Epithelial cell of proximal tubule (primary cell): ENCODE data around the gene RBL1. TPM values are rescaled to one million over a fixed set of nuclear protein-coding genes. Genes with fewer than 3 reads are reported as not detected.

Source experiments
- DNase-seq: peaks from one replicate; pipeline ENCODE4 v3.0.0-alpha.2; 2011; ENCODE audit warnings: low read depth
- H3K4me3 ChIP-seq: 2 replicates; pipeline ENCODE4 v1.5.1; 2011; ENCODE audit warnings: low read depth, mild to moderate bottlenecking, low read length
- CTCF ChIP-seq: conservative IDR thresholded peaks from 2 replicates; pipeline ENCODE4 v1.5.1; 2012; ENCODE audit warnings: low read depth, mild to moderate bottlenecking, low read length
- total RNA-seq: library from RNA; depleted of rRNA; stranded (reverse); fragments of >200 nt; gene quantifications from 2 replicates; pipeline ENCODE4 v1.2.3, GENCODE V29; 2015

The RBL1 gene, protein sequence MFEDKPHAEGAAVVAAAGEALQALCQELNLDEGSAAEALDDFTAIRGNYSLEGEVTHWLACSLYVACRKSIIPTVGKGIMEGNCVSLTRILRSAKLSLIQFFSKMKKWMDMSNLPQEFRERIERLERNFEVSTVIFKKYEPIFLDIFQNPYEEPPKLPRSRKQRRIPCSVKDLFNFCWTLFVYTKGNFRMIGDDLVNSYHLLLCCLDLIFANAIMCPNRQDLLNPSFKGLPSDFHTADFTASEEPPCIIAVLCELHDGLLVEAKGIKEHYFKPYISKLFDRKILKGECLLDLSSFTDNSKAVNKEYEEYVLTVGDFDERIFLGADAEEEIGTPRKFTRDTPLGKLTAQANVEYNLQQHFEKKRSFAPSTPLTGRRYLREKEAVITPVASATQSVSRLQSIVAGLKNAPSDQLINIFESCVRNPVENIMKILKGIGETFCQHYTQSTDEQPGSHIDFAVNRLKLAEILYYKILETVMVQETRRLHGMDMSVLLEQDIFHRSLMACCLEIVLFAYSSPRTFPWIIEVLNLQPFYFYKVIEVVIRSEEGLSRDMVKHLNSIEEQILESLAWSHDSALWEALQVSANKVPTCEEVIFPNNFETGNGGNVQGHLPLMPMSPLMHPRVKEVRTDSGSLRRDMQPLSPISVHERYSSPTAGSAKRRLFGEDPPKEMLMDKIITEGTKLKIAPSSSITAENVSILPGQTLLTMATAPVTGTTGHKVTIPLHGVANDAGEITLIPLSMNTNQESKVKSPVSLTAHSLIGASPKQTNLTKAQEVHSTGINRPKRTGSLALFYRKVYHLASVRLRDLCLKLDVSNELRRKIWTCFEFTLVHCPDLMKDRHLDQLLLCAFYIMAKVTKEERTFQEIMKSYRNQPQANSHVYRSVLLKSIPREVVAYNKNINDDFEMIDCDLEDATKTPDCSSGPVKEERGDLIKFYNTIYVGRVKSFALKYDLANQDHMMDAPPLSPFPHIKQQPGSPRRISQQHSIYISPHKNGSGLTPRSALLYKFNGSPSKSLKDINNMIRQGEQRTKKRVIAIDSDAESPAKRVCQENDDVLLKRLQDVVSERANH
- total RNA-seq, result 9.7 and 12.0 TPM in 2 replicates

- peak within 1 kb of the TSS; percentile 69 for H3K4me3 ChIP-seq
- TF ChIP-seq CTCF, result peak; percentile 18
- DNase-seq, result peak; percentile 33
Measured at GRCh38 chr20:37095599-37096414, at the start of gene RBL1. RBL1 (minus strand) TSS chr20:37095997; CDS start chr20:37095928, 69 bp downstream.

GRCh38 chr20:37144856-37145404 lies 49.1 kb upstream of the RBL1 start:
- no peak for TF ChIP-seq CTCF

DNA sequence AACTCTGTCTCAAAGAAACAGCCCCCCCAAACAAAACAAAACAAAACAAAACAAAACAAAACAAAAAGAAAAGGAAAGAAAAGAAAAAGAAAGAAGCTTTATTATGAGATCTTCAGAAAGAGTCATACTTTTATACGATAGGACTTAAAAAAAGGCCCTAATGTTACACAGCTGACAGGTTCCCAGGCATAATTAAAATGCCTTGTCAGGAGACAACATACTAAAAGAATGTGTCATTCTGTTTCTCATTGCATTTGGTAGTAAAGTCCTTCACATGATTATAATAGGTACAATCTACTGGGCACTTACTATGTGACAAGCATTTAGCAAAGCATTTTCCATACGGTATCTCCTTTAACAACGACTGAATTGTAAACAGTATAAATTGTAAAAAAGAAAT lies 46.9 kb upstream of the RBL1 start:
- H3K4me3 ChIP-seq, result no peak overlapping the region
- peak; percentile 48 for DNase-seq
- no peak for TF ChIP-seq CTCF

More at GRCh38 chr20:37144856-37145404, 49.1 kb upstream of the RBL1 start:
- H3K4me3 ChIP-seq, result no peak overlapping the region
- no peak for DNase-seq

DNA sequence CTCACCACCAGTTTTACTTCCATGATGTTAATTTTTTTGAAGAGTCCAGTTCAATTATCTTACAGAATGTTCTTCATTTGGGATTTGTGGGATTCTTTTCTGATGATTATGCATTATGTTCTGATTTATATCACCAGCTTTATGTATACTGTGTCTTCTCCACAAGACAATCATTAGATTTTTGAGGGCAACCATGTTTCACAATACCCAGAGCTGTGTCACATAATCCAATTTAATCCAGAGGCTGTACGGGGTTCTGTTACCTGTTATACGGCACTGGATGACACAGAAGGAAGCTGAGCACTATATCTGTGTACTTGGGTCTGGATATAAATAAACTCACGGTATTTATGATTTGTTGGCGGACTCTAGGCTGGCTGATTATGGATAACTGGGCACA lies 41.8 kb upstream of the RBL1 start:
- no peak for TF ChIP-seq CTCF
- DNase-seq, result no peak
- no peak overlapping the region for H3K4me3 ChIP-seq

DNA sequence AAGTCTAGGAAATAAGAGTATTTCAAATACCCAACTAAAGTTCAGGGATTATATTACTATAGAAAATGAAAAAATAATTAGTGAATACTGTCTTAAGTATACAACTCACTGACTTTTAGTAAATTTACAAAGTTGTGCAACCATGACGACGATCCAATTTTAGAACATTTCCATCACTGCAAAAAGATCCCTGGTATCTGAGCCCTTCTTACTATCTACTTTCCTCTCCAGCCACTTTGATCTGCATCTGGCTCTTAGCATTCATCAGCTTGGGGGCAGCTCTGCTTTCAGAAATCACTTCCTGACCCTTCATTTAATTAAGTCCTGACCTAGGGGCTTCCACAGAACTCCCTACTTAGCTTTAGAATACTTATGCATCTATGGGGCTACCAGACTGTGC lies 38.2 kb upstream of the RBL1 start:
- H3K4me3 ChIP-seq, result no peak overlapping the region
- no peak for TF ChIP-seq CTCF
- no peak for DNase-seq

- TF ChIP-seq CTCF, result no peak
- DNase-seq, result no peak
- H3K4me3 ChIP-seq, result no peak overlapping the region
Measured at GRCh38 chr20:37131486-37131885, 35.7 kb upstream of the RBL1 start.
